GM23338 (cell line): ENCODE measurements around the gene ST6GALNAC1. TPM values are rescaled to one million over a fixed set of nuclear protein-coding genes. Genes with fewer than 3 reads are reported as not detected.

ENCODE experiments used
- ATAC-seq: fragments of 200-7000 bp; cut with Tn5 transposase; 3 replicates; pipeline ENCODE4 v1.9.1; 2020
- DNase-seq: peaks from one replicate; pipeline ENCODE4 v3.0.0-alpha.2; 2015; ENCODE audit warnings: low spot score
- H2AFZ ChIP-seq: fragments of 200-600 bp; sonication (generic); 2 replicates; pipeline ENCODE4 v1.8.0; 2016; ENCODE audit warnings: antibody characterized with exemption, mild to moderate bottlenecking, moderate library complexity
- H3F3A ChIP-seq: fragments of 200-600 bp; sonication (generic); replicated peaks from 2 replicates; pipeline ENCODE4 v1.8.0; 2017; ENCODE audit warnings: antibody characterized with exemption, mixed run types, low read depth
- H3K27ac ChIP-seq: fragments of 200-600 bp; sonication (generic); 2 replicates; pipeline ENCODE4 v1.6.1; 2016; ENCODE audit warnings: low read depth
- H3K27me3 ChIP-seq: fragments of 200-600 bp; sonication (generic); 2 replicates; pipeline ENCODE4 v1.8.0; 2016; ENCODE audit warnings: mild to moderate bottlenecking, mixed run types, moderate library complexity; ENCODE audit not compliant: insufficient read depth
- H3K36me3 ChIP-seq: fragments of 200-600 bp; sonication (generic); 2 replicates; pipeline ENCODE4 v1.8.0; 2016; ENCODE audit warnings: mild to moderate bottlenecking; ENCODE audit not compliant: insufficient read depth
- H3K4me1 ChIP-seq: fragments of 200-600 bp; sonication (generic); 2 replicates; pipeline ENCODE4 v1.8.0; 2016; ENCODE audit warnings: mild to moderate bottlenecking, moderate library complexity; ENCODE audit not compliant: insufficient read depth
- H3K4me2 ChIP-seq: fragments of 200-600 bp; sonication (generic); 2 replicates; pipeline ENCODE4 v1.7.1; 2017; ENCODE audit warnings: mixed run types
- H3K4me3 ChIP-seq: fragments of 200-600 bp; sonication (generic); 2 replicates; pipeline ENCODE4 v1.6.1; 2016; ENCODE audit warnings: mixed run types
- H3K79me2 ChIP-seq: fragments of 200-600 bp; sonication (generic); replicated peaks from 2 replicates; pipeline ENCODE4 v1.8.0; 2017; ENCODE audit warnings: mild to moderate bottlenecking; ENCODE audit not compliant: insufficient read depth
- H3K9me2 ChIP-seq: fragments of 200-600 bp; sonication (generic); 2 replicates; pipeline ENCODE4 v1.8.0; 2017; ENCODE audit not compliant: insufficient read depth
- H4K20me1 ChIP-seq: fragments of 200-600 bp; sonication (generic); replicated peaks from 2 replicates; pipeline ENCODE4 v1.8.0; 2017; ENCODE audit warnings: mild to moderate bottlenecking; ENCODE audit not compliant: insufficient read depth
- H3K27ac Mint-ChIP-seq: 2 replicates; pipeline ENCODE4 v1.8.0; 2020; ENCODE audit warnings: inconsistent platforms, mild to moderate bottlenecking, moderate library complexity, mixed read lengths
- H3K27me3 Mint-ChIP-seq: 3 replicates; pipeline ENCODE4 v1.8.0; 2022; ENCODE audit warnings: low read depth, mild to moderate bottlenecking, moderate library complexity, mixed read lengths, inconsistent platforms; ENCODE audit not compliant: insufficient read depth, poor library complexity
- H3K36me3 Mint-ChIP-seq: 3 replicates; pipeline ENCODE4 v1.8.0; 2021; ENCODE audit warnings: low read depth, mild to moderate bottlenecking, inconsistent platforms, moderate library complexity, mixed read lengths
- H3K4me1 Mint-ChIP-seq: 3 replicates; pipeline ENCODE4 v1.8.0; 2020; ENCODE audit warnings: mild to moderate bottlenecking, inconsistent platforms, mixed read lengths
- H3K4me3 Mint-ChIP-seq: 3 replicates; pipeline ENCODE4 v1.8.0; 2021; ENCODE audit warnings: moderate library complexity, mild to moderate bottlenecking, inconsistent platforms, mixed read lengths
- H3K9me3 Mint-ChIP-seq: 3 replicates; pipeline ENCODE4 v1.8.0; 2020; ENCODE audit warnings: moderate library complexity, mild to moderate bottlenecking, inconsistent platforms, mixed read lengths
- CREB1 ChIP-seq: fragments of 250-450 bp; sonication (Bioruptor Pico); IDR thresholded peaks from 2 replicates; pipeline ENCODE4 v1.5.0; 2020; ENCODE audit warnings: low read depth, mild to moderate bottlenecking, moderate library complexity
- EZH2 ChIP-seq: fragments of 200-600 bp; sonication (generic); IDR thresholded peaks from one replicate; pipeline ENCODE4 v1.8.0; 2017; ENCODE audit warnings: antibody characterized with exemption, mild to moderate bottlenecking, low read depth; ENCODE audit not compliant: unreplicated experiment
- ZNF331 ChIP-seq: fragments of 250-450 bp; sonication (Bioruptor Pico); IDR thresholded peaks from 2 replicates; pipeline ENCODE4 v1.5.0; 2020; ENCODE audit warnings: low read depth, mild to moderate bottlenecking, moderate library complexity
- polyA plus RNA-seq: library from polyadenylated mRNA; unstranded; fragments of >200 nt; fragmentation: Nextera tagmentation; extraction: Ambion mirVana; gene quantifications from 2 replicates; pipeline ENCODE4 v1.2.1, GENCODE V29; 2016
- total RNA-seq: library from RNA; depleted of rRNA; stranded (reverse); fragments of >200 nt; shearing (Covaris generic); gene quantifications from 2 replicates; pipeline ENCODE4 v1.2.3, GENCODE V29; 2014
- TF ChIP-seq, protein P1 (sequence below): IDR thresholded peaks from 2 replicates; pipeline ENCODE4 v1.6.1; 2016; ENCODE audit warnings: antibody characterized with exemption
- TF ChIP-seq, protein P2 (sequence below): fragments of 250-450 bp; sonication (Bioruptor Pico); IDR thresholded peaks from 2 replicates; pipeline ENCODE4 v1.5.0; 2020; ENCODE audit warnings: mild to moderate bottlenecking, moderate library complexity

Gene ST6GALNAC1
- total and polyA plus RNA-seq, 2 experiments from 2014 or later, result not detected

- no peak for ATAC-seq
- Histone ChIP-seq H3F3A (0 out of 2 replicates have a peak, but pooled peaks cover 12% of the 10 kb centered on the region), H3K27ac (peak overlapping the region; percentile 72; the same call in 1 of the 2 replicates), H3K4me3 (peak overlapping the region; percentile 49), H3K27me3 (no peaks in the 10 kb centered on the region), H3K4me1 (peaks cover 14% of the 10 kb centered on the region), H3K9me2 (peaks cover 2% of the 10 kb centered on the region; the same call in 1 of the 2 replicates), H3K36me3 (no peaks in the 10 kb centered on the region), H2AFZ (peak overlapping the region; percentile 96), H3K4me2 (peak overlapping the region; percentile 65), H3K79me2 (no peaks in the 10 kb centered on the region), H4K20me1 (no peaks in the 10 kb centered on the region)
- Mint-ChIP-seq H3K4me3 (no peak overlapping the region), H3K27me3 (peaks cover 10% of the 10 kb centered on the region), H3K9me3 (no peaks in the 10 kb centered on the region), H3K36me3 (no peaks in the 10 kb centered on the region), H3K4me1 (peaks cover 17% of the 10 kb centered on the region), H3K27ac (no peak overlapping the region)
- no peak for TF ChIP-seq ZNF331
- TF ChIP-seq EZH2, result no peak
- TF ChIP-seq, protein P1, sequence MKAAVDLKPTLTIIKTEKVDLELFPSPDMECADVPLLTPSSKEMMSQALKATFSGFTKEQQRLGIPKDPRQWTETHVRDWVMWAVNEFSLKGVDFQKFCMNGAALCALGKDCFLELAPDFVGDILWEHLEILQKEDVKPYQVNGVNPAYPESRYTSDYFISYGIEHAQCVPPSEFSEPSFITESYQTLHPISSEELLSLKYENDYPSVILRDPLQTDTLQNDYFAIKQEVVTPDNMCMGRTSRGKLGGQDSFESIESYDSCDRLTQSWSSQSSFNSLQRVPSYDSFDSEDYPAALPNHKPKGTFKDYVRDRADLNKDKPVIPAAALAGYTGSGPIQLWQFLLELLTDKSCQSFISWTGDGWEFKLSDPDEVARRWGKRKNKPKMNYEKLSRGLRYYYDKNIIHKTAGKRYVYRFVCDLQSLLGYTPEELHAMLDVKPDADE, result no peak
- TF ChIP-seq, protein P2, sequence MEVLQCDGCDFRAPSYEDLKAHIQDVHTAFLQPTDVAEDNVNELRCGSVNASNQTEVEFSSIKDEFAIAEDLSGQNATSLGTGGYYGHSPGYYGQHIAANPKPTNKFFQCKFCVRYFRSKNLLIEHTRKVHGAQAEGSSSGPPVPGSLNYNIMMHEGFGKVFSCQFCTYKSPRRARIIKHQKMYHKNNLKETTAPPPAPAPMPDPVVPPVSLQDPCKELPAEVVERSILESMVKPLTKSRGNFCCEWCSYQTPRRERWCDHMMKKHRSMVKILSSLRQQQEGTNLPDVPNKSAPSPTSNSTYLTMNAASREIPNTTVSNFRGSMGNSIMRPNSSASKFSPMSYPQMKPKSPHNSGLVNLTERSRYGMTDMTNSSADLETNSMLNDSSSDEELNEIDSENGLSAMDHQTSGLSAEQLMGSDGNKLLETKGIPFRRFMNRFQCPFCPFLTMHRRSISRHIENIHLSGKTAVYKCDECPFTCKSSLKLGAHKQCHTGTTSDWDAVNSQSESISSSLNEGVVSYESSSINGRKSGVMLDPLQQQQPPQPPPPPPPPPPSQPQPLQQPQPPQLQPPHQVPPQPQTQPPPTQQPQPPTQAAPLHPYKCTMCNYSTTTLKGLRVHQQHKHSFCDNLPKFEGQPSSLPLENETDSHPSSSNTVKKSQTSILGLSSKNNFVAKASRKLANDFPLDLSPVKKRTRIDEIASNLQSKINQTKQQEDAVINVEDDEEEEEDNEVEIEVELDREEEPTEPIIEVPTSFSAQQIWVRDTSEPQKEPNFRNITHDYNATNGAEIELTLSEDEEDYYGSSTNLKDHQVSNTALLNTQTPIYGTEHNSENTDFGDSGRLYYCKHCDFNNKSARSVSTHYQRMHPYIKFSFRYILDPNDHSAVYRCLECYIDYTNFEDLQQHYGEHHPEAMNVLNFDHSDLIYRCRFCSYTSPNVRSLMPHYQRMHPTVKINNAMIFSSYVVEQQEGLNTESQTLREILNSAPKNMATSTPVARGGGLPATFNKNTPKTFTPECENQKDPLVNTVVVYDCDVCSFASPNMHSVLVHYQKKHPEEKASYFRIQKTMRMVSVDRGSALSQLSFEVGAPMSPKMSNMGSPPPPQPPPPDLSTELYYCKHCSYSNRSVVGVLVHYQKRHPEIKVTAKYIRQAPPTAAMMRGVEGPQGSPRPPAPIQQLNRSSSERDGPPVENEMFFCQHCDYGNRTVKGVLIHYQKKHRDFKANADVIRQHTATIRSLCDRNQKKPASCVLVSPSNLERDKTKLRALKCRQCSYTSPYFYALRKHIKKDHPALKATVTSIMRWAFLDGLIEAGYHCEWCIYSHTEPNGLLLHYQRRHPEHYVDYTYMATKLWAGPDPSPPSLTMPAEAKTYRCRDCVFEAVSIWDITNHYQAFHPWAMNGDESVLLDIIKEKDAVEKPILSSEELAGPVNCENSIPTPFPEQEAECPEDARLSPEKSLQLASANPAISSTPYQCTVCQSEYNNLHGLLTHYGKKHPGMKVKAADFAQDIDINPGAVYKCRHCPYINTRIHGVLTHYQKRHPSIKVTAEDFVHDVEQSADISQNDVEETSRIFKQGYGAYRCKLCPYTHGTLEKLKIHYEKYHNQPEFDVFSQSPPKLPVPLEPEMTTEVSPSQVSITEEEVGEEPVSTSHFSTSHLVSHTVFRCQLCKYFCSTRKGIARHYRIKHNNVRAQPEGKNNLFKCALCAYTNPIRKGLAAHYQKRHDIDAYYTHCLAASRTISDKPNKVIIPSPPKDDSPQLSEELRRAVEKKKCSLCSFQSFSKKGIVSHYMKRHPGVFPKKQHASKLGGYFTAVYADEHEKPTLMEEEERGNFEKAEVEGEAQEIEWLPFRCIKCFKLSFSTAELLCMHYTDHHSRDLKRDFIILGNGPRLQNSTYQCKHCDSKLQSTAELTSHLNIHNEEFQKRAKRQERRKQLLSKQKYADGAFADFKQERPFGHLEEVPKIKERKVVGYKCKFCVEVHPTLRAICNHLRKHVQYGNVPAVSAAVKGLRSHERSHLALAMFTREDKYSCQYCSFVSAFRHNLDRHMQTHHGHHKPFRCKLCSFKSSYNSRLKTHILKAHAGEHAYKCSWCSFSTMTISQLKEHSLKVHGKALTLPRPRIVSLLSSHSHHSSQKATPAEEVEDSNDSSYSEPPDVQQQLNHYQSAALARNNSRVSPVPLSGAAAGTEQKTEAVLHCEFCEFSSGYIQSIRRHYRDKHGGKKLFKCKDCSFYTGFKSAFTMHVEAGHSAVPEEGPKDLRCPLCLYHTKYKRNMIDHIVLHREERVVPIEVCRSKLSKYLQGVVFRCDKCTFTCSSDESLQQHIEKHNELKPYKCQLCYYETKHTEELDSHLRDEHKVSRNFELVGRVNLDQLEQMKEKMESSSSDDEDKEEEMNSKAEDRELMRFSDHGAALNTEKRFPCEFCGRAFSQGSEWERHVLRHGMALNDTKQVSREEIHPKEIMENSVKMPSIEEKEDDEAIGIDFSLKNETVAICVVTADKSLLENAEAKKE (CRISPR knock-in tag), result no peak
- no peak for TF ChIP-seq CREB1
- no peak for DNase-seq
Observed at GRCh38 chr17:76670020-76670717, 26.6 kb upstream of the ST6GALNAC1 start.
